Measurements from ENCODE around the gene NAGPA. TPM values are rescaled to one million over a fixed set of nuclear protein-coding genes. Genes with fewer than 3 reads are reported as not detected.

NAGPA gene
- total and polyA plus RNA-seq, 2 experiments from 2014 or later, result 6.3 to 20.7 TPM

- TF ChIP-seq ZNF462 (CRISPR knock-in tag; IDR thresholded peaks at IDR 0.05) (no peak), EZH2phosphoT487 (IDR thresholded peaks at IDR 0.05; ENCODE audit: unreplicated experiment) (no peak), POLR2AphosphoS5 (IDR thresholded peaks at IDR 0.05; ENCODE audit: low read depth) (no peak)
Measured at GRCh38 chr16:5008311-5008731, 25.4 kb downstream of the NAGPA start (continued).

- Histone ChIP-seq H4K20me1 (replicated peaks; ENCODE audit: insufficient read depth) (no peaks in the 10 kb centered on the region), H3K27ac (ENCODE audit: low read depth) (no peak overlapping the region), H3K4me1 (ENCODE audit: insufficient read depth) (no peaks in the 10 kb centered on the region), H3K4me2 (no peak overlapping the region), H3K79me2 (replicated peaks; ENCODE audit: insufficient read depth) (no peaks in the 10 kb centered on the region), H2AFZ (no peak overlapping the region), H3F3A (replicated peaks; ENCODE audit: low read depth) (no peaks in the 10 kb centered on the region), H3K27me3 (ENCODE audit: insufficient read depth) (no peaks in the 10 kb centered on the region), H3K36me3 (ENCODE audit: insufficient read depth) (no peaks in the 10 kb centered on the region), H3K4me3 (no peak overlapping the region), H3K9me2 (ENCODE audit: insufficient read depth) (no peaks in the 10 kb centered on the region)
- TF ChIP-seq CREB1 (CRISPR knock-in tag; IDR thresholded peaks at IDR 0.05; ENCODE audit: low read depth) (no peak), REST (IDR thresholded peaks at IDR 0.05; ENCODE audit: unreplicated experiment) (no peak), ZNF462 (CRISPR knock-in tag; IDR thresholded peaks at IDR 0.05) (no peak), EZH2phosphoT487 (IDR thresholded peaks at IDR 0.05; ENCODE audit: unreplicated experiment) (no peak), STAT1 (IDR thresholded peaks at IDR 0.05; ENCODE audit: unreplicated experiment) (no peak)
- H3K4me3 Mint-ChIP-seq, result no peak overlapping the region
- no peak for ATAC-seq
- no peak overlapping the region for H3K27ac Mint-ChIP-seq
- no peaks in the 10 kb centered on the region; the same call in 2 of the 3 replicates for H3K9me3 Mint-ChIP-seq
- H3K36me3 Mint-ChIP-seq (ENCODE audit: low read depth), result no peaks in the 10 kb centered on the region
- DNase-seq (ENCODE audit: low spot score), result no peak
- H3K4me1 Mint-ChIP-seq, result no peaks in the 10 kb centered on the region
- H3K27me3 Mint-ChIP-seq (ENCODE audit: insufficient read depth, low read depth, poor library complexity), result peaks cover 1% of the 10 kb centered on the region
Measured at GRCh38 chr16:5007256-5007655, 26.5 kb downstream of the NAGPA start.
